ENCODE results near the gene LPIN1. TPM values are rescaled to one million over a fixed set of nuclear protein-coding genes. Genes with fewer than 3 reads are reported as not detected.
"Not testable (repeated sequence)": the region's sequence is repeated elsewhere in the genome, so short reads cannot be mapped to it uniquely, and the experiment has no call there.

Gene LPIN1
- total RNA-seq, 3 donors from 2014 or later: 30.3 to 40.0 (median 34.1) TPM

DNA sequence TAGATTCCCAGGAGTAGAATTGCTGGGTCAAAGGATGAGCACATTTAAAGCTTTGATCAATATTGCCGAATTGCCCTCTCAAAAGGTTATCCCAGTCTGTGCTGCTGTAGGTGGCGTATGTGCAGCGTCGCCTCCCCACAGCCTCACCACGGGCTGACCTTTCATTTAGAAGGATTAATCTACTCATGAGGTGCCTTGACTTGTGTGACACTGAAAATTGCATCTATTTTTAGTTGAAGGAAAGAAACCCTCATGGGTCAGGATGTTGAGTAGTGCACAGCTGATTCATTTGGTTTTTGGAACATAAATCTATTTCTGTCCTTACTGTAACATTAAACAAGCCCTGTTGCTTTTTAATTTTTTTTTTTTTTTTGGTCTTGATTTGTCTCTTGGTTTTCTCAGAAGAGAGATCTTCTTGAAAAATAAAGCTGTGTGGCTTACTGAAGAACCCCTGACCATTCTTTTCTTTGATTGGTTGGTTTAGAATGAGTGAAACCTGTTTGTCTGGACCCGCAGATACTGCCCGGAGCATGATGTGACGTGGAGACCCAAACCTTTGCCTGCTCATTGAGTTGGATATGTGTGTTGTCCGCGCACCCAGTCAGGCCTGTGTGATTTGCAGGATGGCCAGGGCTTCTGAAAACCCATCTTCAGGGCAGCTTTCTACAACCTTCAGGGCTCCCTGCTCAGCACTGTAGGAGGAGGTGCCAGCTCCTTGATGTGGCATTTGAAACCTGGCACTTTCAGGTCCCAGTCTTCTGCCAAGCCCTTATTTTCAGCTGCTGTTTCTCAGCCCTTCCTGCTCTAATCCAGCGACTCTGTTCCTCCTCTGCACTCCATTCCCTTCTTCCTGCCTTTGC, 61.0 kb downstream of the LPIN1 start:
- DNase-seq (no peak), ATAC-seq (peak; percentile 28 to 43)
- Mint-ChIP-seq H3K9me3 (no peaks in the 10 kb centered on the region), H3K36me3 (ENCODE audit: insufficient read depth) (peaks cover 56% of the 10 kb centered on the region), H3K4me3 (no peak overlapping the region), H3K4me1 (ENCODE audit: low read depth) (no peaks in the 10 kb centered on the region), H3K27me3 (ENCODE audit: low read depth) (no peaks in the 10 kb centered on the region)

GRCh38 chr2:11808016-11808400, 61.6 kb downstream of the LPIN1 start:
- H3K4me3 Mint-ChIP-seq: no peak overlapping the region
- ATAC-seq (no peak), DNase-seq (no peak)
- H3K9me3 Mint-ChIP-seq: no peaks in the 10 kb centered on the region
- no peaks in the 10 kb centered on the region for H3K4me1 Mint-ChIP-seq (ENCODE audit: low read depth)
- H3K36me3 Mint-ChIP-seq (ENCODE audit: insufficient read depth): peaks cover 60% of the 10 kb centered on the region
- H3K27me3 Mint-ChIP-seq (ENCODE audit: low read depth): no peaks in the 10 kb centered on the region

GRCh38 chr2:11809586-11810236, 63.3 kb downstream of the LPIN1 start:
- H3K36me3 Mint-ChIP-seq (ENCODE audit: insufficient read depth): peaks cover 56% of the 10 kb centered on the region
- no peak for ATAC-seq
- no peaks in the 10 kb centered on the region for H3K27me3 Mint-ChIP-seq (ENCODE audit: low read depth)
- DNase-seq: no peak
- H3K4me1 Mint-ChIP-seq (ENCODE audit: low read depth): no peaks in the 10 kb centered on the region
- H3K9me3 Mint-ChIP-seq: no peaks in the 10 kb centered on the region
- no peak overlapping the region for H3K4me3 Mint-ChIP-seq

- no peak for DNase-seq
- H3K27me3 Mint-ChIP-seq (ENCODE audit: low read depth): no peaks in the 10 kb centered on the region
- no peaks in the 10 kb centered on the region for H3K9me3 Mint-ChIP-seq
- H3K36me3 Mint-ChIP-seq (ENCODE audit: insufficient read depth): peaks cover 56% of the 10 kb centered on the region
- no peak for ATAC-seq
- no peaks in the 10 kb centered on the region for H3K4me1 Mint-ChIP-seq (ENCODE audit: low read depth)
- H3K4me3 Mint-ChIP-seq: no peak overlapping the region
Observed at GRCh38 chr2:11810237-11810977, 64.0 kb downstream of the LPIN1 start.

- peaks cover 57% of the 10 kb centered on the region for H3K36me3 Mint-ChIP-seq (ENCODE audit: insufficient read depth)
- DNase-seq: no peak
- no peak overlapping the region for H3K4me3 Mint-ChIP-seq
- H3K4me1 Mint-ChIP-seq (ENCODE audit: low read depth): no peaks in the 10 kb centered on the region
- no peak for ATAC-seq
- H3K9me3 Mint-ChIP-seq: no peaks in the 10 kb centered on the region
- no peaks in the 10 kb centered on the region for H3K27me3 Mint-ChIP-seq (ENCODE audit: low read depth)
Observed at GRCh38 chr2:11811036-11811654, 64.7 kb downstream of the LPIN1 start.

DNA sequence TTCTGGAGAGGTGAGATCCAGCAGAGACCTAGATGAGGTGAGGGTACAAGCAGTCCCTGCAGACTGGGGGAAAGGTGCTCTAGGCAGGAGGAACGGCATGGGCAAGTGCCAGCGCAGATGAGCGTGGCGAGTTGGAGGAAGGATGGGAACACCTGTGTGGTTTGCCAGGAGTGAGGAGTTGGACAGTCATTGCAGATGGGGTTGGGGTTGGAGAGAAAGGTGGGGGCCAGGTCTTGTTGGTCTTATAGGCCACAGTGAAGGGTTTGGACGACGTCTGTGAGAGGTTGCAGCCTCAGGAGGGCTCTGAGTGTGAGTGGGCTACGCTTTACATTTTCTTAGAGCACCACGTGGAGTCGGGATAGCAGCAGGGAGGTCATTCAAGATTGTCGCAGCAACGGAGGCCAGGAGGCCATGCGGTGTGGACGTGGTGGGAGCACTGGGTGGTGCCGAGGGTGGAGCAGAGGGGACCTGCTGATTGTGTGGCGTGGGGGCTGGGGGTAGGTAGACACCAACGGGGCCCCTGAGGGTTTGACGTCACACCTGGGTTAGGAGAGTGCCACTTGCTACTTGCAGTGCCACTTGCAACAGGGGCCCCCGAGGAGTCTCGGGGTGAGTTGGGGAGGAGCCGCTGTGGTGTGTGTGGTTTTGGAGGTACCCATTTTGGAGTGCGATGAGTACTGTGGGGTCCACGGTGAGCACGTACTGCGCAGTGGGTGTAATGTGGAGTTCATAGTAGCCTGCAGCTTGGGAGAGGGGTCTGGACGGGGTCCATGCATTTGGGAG, 66.2 kb downstream of the LPIN1 start:
- Mint-ChIP-seq H3K9me3 (no peaks in the 10 kb centered on the region), H3K4me1 (ENCODE audit: low read depth) (no peaks in the 10 kb centered on the region), H3K36me3 (ENCODE audit: insufficient read depth) (peaks cover 64% of the 10 kb centered on the region), H3K27me3 (ENCODE audit: low read depth) (no peaks in the 10 kb centered on the region), H3K4me3 (no peak overlapping the region)
- DNase-seq (no peak), ATAC-seq (no peak)

DNA sequence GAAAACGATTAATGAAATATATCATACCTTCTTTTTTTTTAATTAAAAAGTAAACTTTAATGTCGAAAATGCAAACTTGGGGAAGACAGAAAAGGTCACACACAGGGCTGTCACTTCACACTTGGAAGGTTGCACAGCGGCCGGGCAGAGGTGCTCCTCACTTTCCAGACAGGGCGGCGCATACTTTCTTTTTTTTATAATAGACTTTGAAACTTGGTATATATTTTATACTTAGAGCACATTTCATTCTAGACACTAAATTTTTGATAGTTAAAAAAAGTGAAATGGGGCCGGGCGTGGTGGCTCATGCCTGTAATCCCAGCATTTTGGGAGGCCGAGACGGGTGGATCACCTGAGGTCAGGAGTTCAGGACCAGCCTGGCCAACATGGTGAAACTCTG, 66.9 kb downstream of the LPIN1 start:
- not testable (repeated sequence) for H3K9me3 Mint-ChIP-seq; H3K4me3 Mint-ChIP-seq; H3K27me3 Mint-ChIP-seq (ENCODE audit: low read depth); ATAC-seq; DNase-seq; H3K4me1 Mint-ChIP-seq (ENCODE audit: low read depth)
- peaks cover 61% of the 10 kb centered on the region for H3K36me3 Mint-ChIP-seq (ENCODE audit: insufficient read depth)

- no peaks in the 10 kb centered on the region for H3K4me1 Mint-ChIP-seq (ENCODE audit: low read depth)
- ATAC-seq (no peak), DNase-seq (no peak)
- no peak overlapping the region for H3K4me3 Mint-ChIP-seq
- H3K36me3 Mint-ChIP-seq (ENCODE audit: insufficient read depth): peaks cover 61% of the 10 kb centered on the region
- H3K9me3 Mint-ChIP-seq: no peaks in the 10 kb centered on the region
- H3K27me3 Mint-ChIP-seq (ENCODE audit: low read depth): no peaks in the 10 kb centered on the region
Observed at GRCh38 chr2:11813951-11814350, 67.5 kb downstream of the LPIN1 start.

GRCh38 chr2:11814979-11815510, 68.6 kb downstream of the LPIN1 start:
- no peak for DNase-seq
- Mint-ChIP-seq H3K4me1 (ENCODE audit: low read depth) (no peaks in the 10 kb centered on the region), H3K36me3 (ENCODE audit: insufficient read depth) (peaks cover 68% of the 10 kb centered on the region), H3K4me3 (no peak overlapping the region), H3K9me3 (no peaks in the 10 kb centered on the region), H3K27me3 (ENCODE audit: low read depth) (no peaks in the 10 kb centered on the region)
- ATAC-seq: no peak

- H3K4me3 Mint-ChIP-seq; H3K4me1 Mint-ChIP-seq (ENCODE audit: low read depth); H3K9me3 Mint-ChIP-seq; H3K27me3 Mint-ChIP-seq (ENCODE audit: low read depth); ATAC-seq; DNase-seq: not testable (repeated sequence)
- H3K36me3 Mint-ChIP-seq (ENCODE audit: insufficient read depth): peaks cover 68% of the 10 kb centered on the region
Observed at GRCh38 chr2:11816935-11817334, 70.5 kb downstream of the LPIN1 start.

GRCh38 chr2:11819235-11819729, 72.8 kb downstream of the LPIN1 start:
- no peak for ATAC-seq
- Mint-ChIP-seq H3K36me3 (ENCODE audit: insufficient read depth) (peaks cover 71% of the 10 kb centered on the region), H3K4me3 (no peak overlapping the region), H3K4me1 (ENCODE audit: low read depth) (no peaks in the 10 kb centered on the region), H3K9me3 (no peaks in the 10 kb centered on the region), H3K27me3 (ENCODE audit: low read depth) (no peaks in the 10 kb centered on the region)
- no peak for DNase-seq

- ATAC-seq: no peak
- Mint-ChIP-seq H3K4me1 (ENCODE audit: low read depth) (no peaks in the 10 kb centered on the region), H3K27me3 (ENCODE audit: low read depth) (no peaks in the 10 kb centered on the region), H3K36me3 (ENCODE audit: insufficient read depth) (peaks cover 69% of the 10 kb centered on the region), H3K9me3 (no peaks in the 10 kb centered on the region), H3K4me3 (no peak overlapping the region)
- DNase-seq: no peak
Observed at GRCh38 chr2:11820650-11821049, 74.2 kb downstream of the LPIN1 start.

DNA sequence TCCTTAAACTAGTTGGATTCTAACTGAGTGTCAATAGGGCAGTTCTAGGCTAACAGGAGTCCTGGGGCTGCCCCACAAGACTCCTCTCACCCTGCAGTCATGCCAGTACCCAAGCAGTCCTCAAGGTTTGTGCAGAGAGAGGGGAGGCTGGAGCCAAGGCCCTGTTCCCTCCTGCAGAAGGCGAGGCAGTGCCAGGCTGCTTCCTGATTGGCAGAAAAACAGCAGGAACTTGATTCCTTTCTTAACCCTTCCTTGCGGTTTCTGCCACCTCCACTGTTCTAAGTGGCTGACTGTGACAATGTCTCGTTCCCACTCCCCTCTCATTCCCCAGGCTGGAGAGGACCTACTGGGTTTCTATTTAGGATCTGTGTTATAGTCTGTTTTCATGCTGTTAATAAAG, 75.3 kb downstream of the LPIN1 start:
- Mint-ChIP-seq H3K4me1 (ENCODE audit: low read depth) (no peaks in the 10 kb centered on the region), H3K4me3 (no peak overlapping the region), H3K9me3 (no peaks in the 10 kb centered on the region), H3K27me3 (ENCODE audit: low read depth) (no peaks in the 10 kb centered on the region), H3K36me3 (ENCODE audit: insufficient read depth) (peaks cover 66% of the 10 kb centered on the region)
- DNase-seq (no peak), ATAC-seq (no peak)

Measured in activated T-cell treated with anti-CD3 and anti-CD28 coated beads, Interleukin-2, amount 50 U/mL, for 4 hours (primary cell).